Mesenchymal stem cell (in vitro differentiated cells and primary cell): Measurements from ENCODE around the gene ZC3H7A.

Experiments
- DNase-seq: peaks from one replicate; pipeline ENCODE4 v3.0.0-alpha.2; 2013
- H2AFZ ChIP-seq: one replicate; pipeline ENCODE4 v1.6.1; 2013; ENCODE audit warnings: low read depth, mild to moderate bottlenecking, control low read depth, inconsistent platforms, low read length, moderate library complexity
- H2AK5ac ChIP-seq: 2 replicates; pipeline ENCODE4 v1.6.1; 2013; ENCODE audit warnings: low read length, moderate library complexity, mild to moderate bottlenecking, inconsistent platforms; ENCODE audit not compliant: severe bottlenecking
- H2BK120ac ChIP-seq: one replicate; pipeline ENCODE4 v1.6.1; 2013; ENCODE audit warnings: low read depth, mild to moderate bottlenecking, inconsistent platforms, low read length, moderate library complexity
- H2BK12ac ChIP-seq, 2 experiments: one replicate each; pipeline ENCODE4 v1.6.1; 2013; ENCODE audit warnings: inconsistent platforms in 2 of 2, low read length in 2 of 2, mild to moderate bottlenecking in 2 of 2, moderate library complexity in 2 of 2, control low read depth in 1 of 2
- H2BK15ac ChIP-seq: one replicate; pipeline ENCODE4 v1.6.1; 2013; ENCODE audit warnings: mild to moderate bottlenecking, low read depth, inconsistent platforms; ENCODE audit not compliant: poor library complexity, severe bottlenecking
- H2BK5ac ChIP-seq: 2 replicates; pipeline ENCODE4 v1.6.1; 2013; ENCODE audit warnings: low read depth, mild to moderate bottlenecking, low read length, control low read depth, inconsistent platforms; ENCODE audit not compliant: poor library complexity, severe bottlenecking
- H3K14ac ChIP-seq, 2 experiments: one replicate each; pipeline ENCODE4 v1.6.1; 2013; ENCODE audit warnings: inconsistent platforms in 2 of 2, low read length in 2 of 2, control low read depth in 1 of 2, mild to moderate bottlenecking in 1 of 2, moderate library complexity in 1 of 2
- H3K18ac ChIP-seq, 2 experiments: one replicate each; pipeline ENCODE4 v1.6.1; 2013; ENCODE audit warnings: inconsistent platforms in 2 of 2, low read length in 2 of 2, control low read depth in 1 of 2, low read depth in 1 of 2, mild to moderate bottlenecking in 1 of 2
- H3K23ac ChIP-seq, 2 experiments: one replicate each; pipeline ENCODE4 v1.6.1; 2013; ENCODE audit warnings: inconsistent platforms in 2 of 2, low read length in 2 of 2, mild to moderate bottlenecking in 2 of 2, moderate library complexity in 2 of 2, control low read depth in 1 of 2
- H3K27ac ChIP-seq: 2 replicates; pipeline ENCODE4 v1.5.1; 2013; ENCODE audit warnings: mild to moderate bottlenecking, moderate library complexity, low read length, control low read depth, inconsistent platforms; ENCODE audit not compliant: poor library complexity, severe bottlenecking
- H3K27me3 ChIP-seq, 2 experiments: 2 replicates each; pipeline versions ENCODE4 v1.6.1 to v1.7.0; 2013; ENCODE audit warnings: low read length in 2 of 2, mild to moderate bottlenecking in 2 of 2, moderate library complexity in 2 of 2, control low read depth in 1 of 2, inconsistent platforms in 1 of 2; ENCODE audit not compliant: control insufficient read depth in 1 of 2, insufficient read depth in 1 of 2
- H3K36me3 ChIP-seq, 2 experiments: 2 replicates each; pipeline versions ENCODE4 v1.6.1 to v1.7.0; 2013; ENCODE audit warnings: low read length in 2 of 2, control low read depth in 1 of 2, inconsistent platforms in 1 of 2, low read depth in 1 of 2, mild to moderate bottlenecking in 1 of 2; ENCODE audit not compliant: insufficient read depth in 2 of 2, control insufficient read depth in 1 of 2
- H3K4ac ChIP-seq, 2 experiments: one replicate each; pipeline ENCODE4 v1.6.1; 2013; ENCODE audit warnings: inconsistent platforms in 2 of 2, low read length in 2 of 2, mild to moderate bottlenecking in 2 of 2, moderate library complexity in 2 of 2, control low read depth in 1 of 2, low read depth in 1 of 2
- H3K4me1 ChIP-seq: 2 replicates; pipeline ENCODE4 v1.6.1; 2013; ENCODE audit warnings: low read depth, low read length, control low read depth; ENCODE audit not compliant: control insufficient read depth, insufficient read depth
- H3K4me2 ChIP-seq: 2 replicates; pipeline ENCODE4 v1.6.1; 2013; ENCODE audit warnings: low read length, mild to moderate bottlenecking, inconsistent platforms; ENCODE audit not compliant: poor library complexity, severe bottlenecking
- H3K4me3 ChIP-seq, 2 experiments: 2 replicates each; pipeline versions ENCODE4 v1.5.1 to v1.7.0; 2013; ENCODE audit warnings: low read length in 2 of 2, mild to moderate bottlenecking in 2 of 2, control low read depth in 1 of 2, low read depth in 1 of 2; ENCODE audit not compliant: insufficient read depth in 1 of 2
- H3K79me1 ChIP-seq: replicated peaks from 2 replicates; pipeline ENCODE4 v1.6.1; 2013; ENCODE audit warnings: mild to moderate bottlenecking, control low read depth, low read length, inconsistent platforms; ENCODE audit not compliant: poor library complexity, severe bottlenecking
- H3K9ac ChIP-seq: 2 replicates; pipeline ENCODE4 v1.7.0; 2013; ENCODE audit warnings: mild to moderate bottlenecking, low read length, moderate library complexity
- H3K9me3 ChIP-seq: 2 replicates; pipeline ENCODE4 v1.7.0; 2013; ENCODE audit warnings: mild to moderate bottlenecking, low read length; ENCODE audit not compliant: control insufficient read depth
- H4K8ac ChIP-seq: one replicate; pipeline ENCODE4 v1.6.1; 2013; ENCODE audit warnings: inconsistent platforms, mild to moderate bottlenecking, low read length, moderate library complexity
- H4K91ac ChIP-seq: one replicate; pipeline ENCODE4 v1.6.1; 2013; ENCODE audit warnings: mild to moderate bottlenecking, low read length, inconsistent platforms
- whole genome bisulfite sequencing: methylation state at CpG from one replicate; pipeline ENCODE4 v1.1.7; 2013; ENCODE audit warnings: mixed read lengths; 5-methylcytosine and 5-hydroxymethylcytosine counted together

The ZC3H7A gene

GRCh38 chr16:11794447-11794846 lies 2.6 kb downstream of the ZC3H7A start:
- Histone ChIP-seq H3K14ac (no peak overlapping the region), H2AK5ac (no peak overlapping the region), H3K27me3 (no peaks in the 10 kb centered on the region), H3K27ac (no peak overlapping the region), H3K36me3 (peaks cover 10 to 12% of the 10 kb centered on the region in 2 experiments), H3K18ac (no peak overlapping the region), H2BK15ac (no peak overlapping the region), H4K8ac (no peak overlapping the region), H3K4ac (no peak overlapping the region), H4K91ac (no peak overlapping the region), H3K4me2 (no peak overlapping the region), H3K79me1 (peaks cover 1% of the 10 kb centered on the region), H3K9me3 (no peaks in the 10 kb centered on the region), H2AFZ (no peak overlapping the region), H3K4me1 (peaks cover 29% of the 10 kb centered on the region), H3K23ac (no peak overlapping the region), H3K4me3 (peak overlapping the region in 1 of 2 experiments; percentile 92), H2BK120ac (no peak overlapping the region), H2BK12ac (no peak overlapping the region), H3K9ac (peak overlapping the region; percentile 98), H2BK5ac (no peak overlapping the region)
- DNase-seq, result no peak
- WGBS, result 84% methylated on average over 2 of the region's 2 CpGs

GRCh38 chr16:11793840-11794239 lies 3.2 kb downstream of the ZC3H7A start:
- H2BK12ac ChIP-seq, result no peak overlapping the region
- H3K27ac ChIP-seq, result no peak overlapping the region
- H4K8ac ChIP-seq, result no peak overlapping the region
- H2AFZ ChIP-seq, result no peak overlapping the region
- WGBS, result 92% methylated on average over 7 of the region's 7 CpGs
- no peaks in the 10 kb centered on the region for H3K79me1 ChIP-seq
- no peaks in the 10 kb centered on the region for H3K9me3 ChIP-seq
- no peak overlapping the region for H3K4me3 ChIP-seq
- no peak overlapping the region for H4K91ac ChIP-seq
- no peaks in the 10 kb centered on the region for H3K27me3 ChIP-seq
- peak overlapping the region; percentile 98 for H3K9ac ChIP-seq
- no peak overlapping the region for H3K4ac ChIP-seq
- no peak overlapping the region for H2BK120ac ChIP-seq
- H3K18ac ChIP-seq, result no peak overlapping the region
- peaks cover 27% of the 10 kb centered on the region for H3K4me1 ChIP-seq
- no peak overlapping the region for H3K14ac ChIP-seq
- no peak for DNase-seq
- H2BK15ac ChIP-seq, result no peak overlapping the region
- no peak overlapping the region for H2AK5ac ChIP-seq
- no peak overlapping the region for H2BK5ac ChIP-seq
- no peak overlapping the region for H3K4me2 ChIP-seq
- H3K36me3 ChIP-seq, result peaks cover 10 to 15% of the 10 kb centered on the region in 2 experiments
- no peak overlapping the region for H3K23ac ChIP-seq

- H2BK15ac ChIP-seq, result peak overlapping the region; percentile 26
- peaks cover 23% of the 10 kb centered on the region for H3K4me1 ChIP-seq
- no peak overlapping the region for H3K9ac ChIP-seq
- H4K91ac ChIP-seq, result no peak overlapping the region
- H3K9me3 ChIP-seq, result no peaks in the 10 kb centered on the region
- no peak overlapping the region for H3K4me3 ChIP-seq
- no peak for DNase-seq
- no peak overlapping the region for H2BK120ac ChIP-seq
- no peak overlapping the region for H3K23ac ChIP-seq
- no peak overlapping the region for H3K4me2 ChIP-seq
- no peaks in the 10 kb centered on the region for H3K79me1 ChIP-seq
- 91% methylated on average over 7 of the region's 7 CpGs for WGBS
- H3K14ac ChIP-seq, result no peak overlapping the region
- H3K27me3 ChIP-seq, result no peaks in the 10 kb centered on the region
- H3K18ac ChIP-seq, result no peak overlapping the region
- H2BK5ac ChIP-seq, result peak overlapping the region; percentile 58
- H2AFZ ChIP-seq, result no peak overlapping the region
- no peak overlapping the region for H2BK12ac ChIP-seq
- H4K8ac ChIP-seq, result no peak overlapping the region
- H2AK5ac ChIP-seq, result no peak overlapping the region
- H3K27ac ChIP-seq, result no peak overlapping the region
- peaks cover 10 to 17% of the 10 kb centered on the region in 2 experiments for H3K36me3 ChIP-seq
- no peak overlapping the region for H3K4ac ChIP-seq
These were observed 4.4 kb downstream of the ZC3H7A start for GRCh38 chr16:11792410-11793241.

- no peak overlapping the region for H2BK12ac ChIP-seq
- no peak overlapping the region for H4K91ac ChIP-seq
- H2BK5ac ChIP-seq, result no peak overlapping the region
- H3K79me1 ChIP-seq, result no peaks in the 10 kb centered on the region
- no peaks in the 10 kb centered on the region for H3K9me3 ChIP-seq
- H3K14ac ChIP-seq, result peak overlapping the region in 1 of 2 experiments; percentile 66
- H3K9ac ChIP-seq, result no peak overlapping the region
- no peak overlapping the region for H3K23ac ChIP-seq
- H3K27ac ChIP-seq, result peak overlapping the region; percentile 4
- no peak overlapping the region for H2AK5ac ChIP-seq
- 94% methylated on average over 6 of the region's 8 CpGs for WGBS
- no peak overlapping the region for H4K8ac ChIP-seq
- peaks cover 21% of the 10 kb centered on the region for H3K4me1 ChIP-seq
- H2AFZ ChIP-seq, result no peak overlapping the region
- H3K4me3 ChIP-seq, result peak overlapping the region in 1 of 2 experiments; percentile 28
- no peak overlapping the region for H3K4ac ChIP-seq
- H3K36me3 ChIP-seq, result peaks cover 13 to 20% of the 10 kb centered on the region in 2 experiments
- H2BK120ac ChIP-seq, result no peak overlapping the region
- no peak overlapping the region for H3K4me2 ChIP-seq
- no peak overlapping the region for H2BK15ac ChIP-seq
- no peak for DNase-seq
- H3K18ac ChIP-seq, result peak overlapping the region in 1 of 2 experiments; percentile 66
- H3K27me3 ChIP-seq, result no peaks in the 10 kb centered on the region
These were observed 5.8 kb downstream of the ZC3H7A start for GRCh38 chr16:11791144-11791828.
